ENCODE measurements around the gene SPDYE6. TPM values are rescaled to one million over a fixed set of nuclear protein-coding genes. Genes with fewer than 3 reads are reported as not detected.
"Not testable (repeated sequence)": the region's sequence is repeated elsewhere in the genome, so short reads cannot be mapped to it uniquely, and the experiment has no call there.

The SPDYE6 gene
- total RNA-seq, 1 donor from 2014 or later = not detected

GRCh38 chr7:102330666-102331460, 25.4 kb downstream of the SPDYE6 start:
- H3K36me3 ChIP-seq; H3K27ac ChIP-seq; H3K4me3 ChIP-seq; intact Hi-C loops (cut with DNase I); H3K4me1 ChIP-seq; DNase-seq (ENCODE audit: extremely low spot score in 2 of 2); H3K27me3 ChIP-seq; H3K9me3 ChIP-seq: not testable (repeated sequence)

GRCh38 chr7:102329366-102329765, 26.9 kb downstream of the SPDYE6 start:
- H3K4me3 ChIP-seq; H3K27me3 ChIP-seq; intact Hi-C loops (cut with DNase I); H3K27ac ChIP-seq; H3K36me3 ChIP-seq; H3K4me1 ChIP-seq; H3K9me3 ChIP-seq; DNase-seq (ENCODE audit: extremely low spot score in 2 of 2): not testable (repeated sequence)

- H3K27me3 ChIP-seq; H3K36me3 ChIP-seq; H3K9me3 ChIP-seq; H3K4me1 ChIP-seq; H3K4me3 ChIP-seq; intact Hi-C loops (cut with DNase I); H3K27ac ChIP-seq; DNase-seq (ENCODE audit: extremely low spot score in 2 of 2): not testable (repeated sequence)
Observed at GRCh38 chr7:102328863-102329262, 27.4 kb downstream of the SPDYE6 start.

GRCh38 chr7:102327183-102327582, 29.1 kb downstream of the SPDYE6 start:
- H3K36me3 ChIP-seq; H3K27ac ChIP-seq; H3K27me3 ChIP-seq; intact Hi-C loops (cut with DNase I); H3K4me1 ChIP-seq; H3K4me3 ChIP-seq; H3K9me3 ChIP-seq; DNase-seq (ENCODE audit: extremely low spot score in 2 of 2): not testable (repeated sequence)

- H3K27me3 ChIP-seq = no peaks in the 10 kb centered on the region
- TF ChIP-seq POLR2A (IDR thresholded peaks at IDR 0.05) (no peak), CTCF (IDR thresholded peaks at IDR 0.05) (no peak), POLR2AphosphoS5 (IDR thresholded peaks at IDR 0.05; ENCODE audit: insufficient read depth in 1 of 2, low read depth in 1 of 2) (no peak)
Observed at GRCh38 chr7:102326157-102326889, 29.9 kb downstream of the SPDYE6 start.

GRCh38 chr7:102325106-102325505, 31.1 kb downstream of the SPDYE6 start:
- H3K4me1 ChIP-seq; H3K27ac ChIP-seq; DNase-seq (ENCODE audit: extremely low spot score in 2 of 2); intact Hi-C loops (cut with DNase I); H3K4me3 ChIP-seq; H3K36me3 ChIP-seq; H3K27me3 ChIP-seq; H3K9me3 ChIP-seq: not testable (repeated sequence)

More at GRCh38 chr7:102326157-102326889, 29.9 kb downstream of the SPDYE6 start:
- H3K4me1 ChIP-seq = no peaks in the 10 kb centered on the region
- no peak for DNase-seq (ENCODE audit: extremely low spot score in 2 of 2)
- intact Hi-C loops (cut with DNase I) = no loop called here
- H3K27ac ChIP-seq = no peak overlapping the region
- H3K4me3 ChIP-seq = no peak overlapping the region
- H3K36me3 ChIP-seq = no peaks in the 10 kb centered on the region
- no peaks in the 10 kb centered on the region for H3K9me3 ChIP-seq

GRCh38 chr7:102323914-102324195, 32.4 kb downstream of the SPDYE6 start:
- H3K9me3 ChIP-seq = no peaks in the 10 kb centered on the region
- intact Hi-C loops (cut with DNase I) = no loop called here
- no peaks in the 10 kb centered on the region for H3K4me1 ChIP-seq
- H3K27me3 ChIP-seq = no peaks in the 10 kb centered on the region
- TF ChIP-seq POLR2A (IDR thresholded peaks at IDR 0.05) = no peak
- TF ChIP-seq POLR2AphosphoS5 (IDR thresholded peaks at IDR 0.05; ENCODE audit: insufficient read depth in 1 of 2, low read depth in 1 of 2) = no peak
- TF ChIP-seq CTCF (IDR thresholded peaks at IDR 0.05) = no peak
- H3K36me3 ChIP-seq = no peaks in the 10 kb centered on the region
- no peak overlapping the region for H3K27ac ChIP-seq
- no peak overlapping the region for H3K4me3 ChIP-seq
- DNase-seq (ENCODE audit: extremely low spot score in 2 of 2) = no peak

Measured in vagina (tissue), 2 donors.